Mesenchymal stem cell (in vitro differentiated cells and primary cell): ENCODE results near the gene TBC1D16.
"Not testable (repeated sequence)": the region's sequence is repeated elsewhere in the genome, so short reads cannot be mapped to it uniquely, and the experiment has no call there.

Experiments
- DNase-seq: peaks from one replicate; pipeline ENCODE4 v3.0.0-alpha.2; 2013
- H2AFZ ChIP-seq: one replicate; pipeline ENCODE4 v1.6.1; 2013; ENCODE audit warnings: low read depth, mild to moderate bottlenecking, control low read depth, inconsistent platforms, low read length, moderate library complexity
- H2AK5ac ChIP-seq: 2 replicates; pipeline ENCODE4 v1.6.1; 2013; ENCODE audit warnings: low read length, moderate library complexity, mild to moderate bottlenecking, inconsistent platforms; ENCODE audit not compliant: severe bottlenecking
- H2BK120ac ChIP-seq: one replicate; pipeline ENCODE4 v1.6.1; 2013; ENCODE audit warnings: low read depth, mild to moderate bottlenecking, inconsistent platforms, low read length, moderate library complexity
- H2BK12ac ChIP-seq, 2 experiments: one replicate each; pipeline ENCODE4 v1.6.1; 2013; ENCODE audit warnings: inconsistent platforms in 2 of 2, low read length in 2 of 2, mild to moderate bottlenecking in 2 of 2, moderate library complexity in 2 of 2, control low read depth in 1 of 2
- H2BK15ac ChIP-seq: one replicate; pipeline ENCODE4 v1.6.1; 2013; ENCODE audit warnings: mild to moderate bottlenecking, low read depth, inconsistent platforms; ENCODE audit not compliant: poor library complexity, severe bottlenecking
- H2BK5ac ChIP-seq: 2 replicates; pipeline ENCODE4 v1.6.1; 2013; ENCODE audit warnings: low read depth, mild to moderate bottlenecking, low read length, control low read depth, inconsistent platforms; ENCODE audit not compliant: poor library complexity, severe bottlenecking
- H3K14ac ChIP-seq, 2 experiments: one replicate each; pipeline ENCODE4 v1.6.1; 2013; ENCODE audit warnings: inconsistent platforms in 2 of 2, low read length in 2 of 2, control low read depth in 1 of 2, mild to moderate bottlenecking in 1 of 2, moderate library complexity in 1 of 2
- H3K18ac ChIP-seq, 2 experiments: one replicate each; pipeline ENCODE4 v1.6.1; 2013; ENCODE audit warnings: inconsistent platforms in 2 of 2, low read length in 2 of 2, control low read depth in 1 of 2, low read depth in 1 of 2, mild to moderate bottlenecking in 1 of 2
- H3K23ac ChIP-seq, 2 experiments: one replicate each; pipeline ENCODE4 v1.6.1; 2013; ENCODE audit warnings: inconsistent platforms in 2 of 2, low read length in 2 of 2, mild to moderate bottlenecking in 2 of 2, moderate library complexity in 2 of 2, control low read depth in 1 of 2
- H3K27ac ChIP-seq: 2 replicates; pipeline ENCODE4 v1.5.1; 2013; ENCODE audit warnings: mild to moderate bottlenecking, moderate library complexity, low read length, control low read depth, inconsistent platforms; ENCODE audit not compliant: poor library complexity, severe bottlenecking
- H3K27me3 ChIP-seq, 2 experiments: 2 replicates each; pipeline versions ENCODE4 v1.6.1 to v1.7.0; 2013; ENCODE audit warnings: low read length in 2 of 2, mild to moderate bottlenecking in 2 of 2, moderate library complexity in 2 of 2, control low read depth in 1 of 2, inconsistent platforms in 1 of 2; ENCODE audit not compliant: control insufficient read depth in 1 of 2, insufficient read depth in 1 of 2
- H3K36me3 ChIP-seq, 2 experiments: 2 replicates each; pipeline versions ENCODE4 v1.6.1 to v1.7.0; 2013; ENCODE audit warnings: low read length in 2 of 2, control low read depth in 1 of 2, inconsistent platforms in 1 of 2, low read depth in 1 of 2, mild to moderate bottlenecking in 1 of 2; ENCODE audit not compliant: insufficient read depth in 2 of 2, control insufficient read depth in 1 of 2
- H3K4ac ChIP-seq, 2 experiments: one replicate each; pipeline ENCODE4 v1.6.1; 2013; ENCODE audit warnings: inconsistent platforms in 2 of 2, low read length in 2 of 2, mild to moderate bottlenecking in 2 of 2, moderate library complexity in 2 of 2, control low read depth in 1 of 2, low read depth in 1 of 2
- H3K4me1 ChIP-seq: 2 replicates; pipeline ENCODE4 v1.6.1; 2013; ENCODE audit warnings: low read depth, low read length, control low read depth; ENCODE audit not compliant: control insufficient read depth, insufficient read depth
- H3K4me2 ChIP-seq: 2 replicates; pipeline ENCODE4 v1.6.1; 2013; ENCODE audit warnings: low read length, mild to moderate bottlenecking, inconsistent platforms; ENCODE audit not compliant: poor library complexity, severe bottlenecking
- H3K4me3 ChIP-seq, 2 experiments: 2 replicates each; pipeline versions ENCODE4 v1.5.1 to v1.7.0; 2013; ENCODE audit warnings: low read length in 2 of 2, mild to moderate bottlenecking in 2 of 2, control low read depth in 1 of 2, low read depth in 1 of 2; ENCODE audit not compliant: insufficient read depth in 1 of 2
- H3K79me1 ChIP-seq: replicated peaks from 2 replicates; pipeline ENCODE4 v1.6.1; 2013; ENCODE audit warnings: mild to moderate bottlenecking, control low read depth, low read length, inconsistent platforms; ENCODE audit not compliant: poor library complexity, severe bottlenecking
- H3K9ac ChIP-seq: 2 replicates; pipeline ENCODE4 v1.7.0; 2013; ENCODE audit warnings: mild to moderate bottlenecking, low read length, moderate library complexity
- H3K9me3 ChIP-seq: 2 replicates; pipeline ENCODE4 v1.7.0; 2013; ENCODE audit warnings: mild to moderate bottlenecking, low read length; ENCODE audit not compliant: control insufficient read depth
- H4K8ac ChIP-seq: one replicate; pipeline ENCODE4 v1.6.1; 2013; ENCODE audit warnings: inconsistent platforms, mild to moderate bottlenecking, low read length, moderate library complexity
- H4K91ac ChIP-seq: one replicate; pipeline ENCODE4 v1.6.1; 2013; ENCODE audit warnings: mild to moderate bottlenecking, low read length, inconsistent platforms
- WGBS: methylation state at CpG from one replicate; pipeline ENCODE4 v1.1.7; 2013; ENCODE audit warnings: mixed read lengths; 5-methylcytosine and 5-hydroxymethylcytosine counted together

TBC1D16 gene

GRCh38 chr17:80046709-80047108, 11.0 kb upstream of the TBC1D16 start:
- H3K27me3 ChIP-seq, H3K79me1 ChIP-seq, H3K9me3 ChIP-seq, H3K23ac ChIP-seq, H2BK5ac ChIP-seq, H2AFZ ChIP-seq, H2AK5ac ChIP-seq, H2BK15ac ChIP-seq, H3K9ac ChIP-seq, H4K91ac ChIP-seq, H3K4me2 ChIP-seq, H2BK12ac ChIP-seq, H3K4ac ChIP-seq, H3K18ac ChIP-seq, H3K4me3 ChIP-seq, DNase-seq, H3K27ac ChIP-seq, H4K8ac ChIP-seq, H3K14ac ChIP-seq, H2BK120ac ChIP-seq, H3K4me1 ChIP-seq: not testable (repeated sequence)
- peaks cover 18 to 43% of the 10 kb centered on the region in 2 experiments for H3K36me3 ChIP-seq
- WGBS, result 98% methylated on average over 9 of the region's 10 CpGs

- Histone ChIP-seq H3K9me3 (peaks cover 6% of the 10 kb centered on the region), H2BK120ac (no peak overlapping the region), H4K91ac (no peak overlapping the region), H3K9ac (no peak overlapping the region), H3K4me3 (no peak overlapping the region), H3K23ac (no peak overlapping the region), H3K4me2 (no peak overlapping the region), H3K18ac (no peak overlapping the region), H3K27me3 (no peaks in the 10 kb centered on the region), H2AFZ (no peak overlapping the region), H3K4ac (no peak overlapping the region), H3K27ac (no peak overlapping the region), H2AK5ac (no peak overlapping the region), H3K79me1 (no peaks in the 10 kb centered on the region), H3K36me3 (peaks cover 17 to 40% of the 10 kb centered on the region in 2 experiments), H4K8ac (no peak overlapping the region), H3K4me1 (no peaks in the 10 kb centered on the region), H2BK15ac (no peak overlapping the region), H3K14ac (no peak overlapping the region), H2BK5ac (no peak overlapping the region), H2BK12ac (no peak overlapping the region)
- no peak for DNase-seq
- WGBS, result 85% methylated on average over 4 of the region's 4 CpGs
These were observed 10.0 kb upstream of the TBC1D16 start for GRCh38 chr17:80045703-80046102.

- no peak overlapping the region for H2BK15ac ChIP-seq
- H3K4me2 ChIP-seq, result no peak overlapping the region
- no peak overlapping the region for H3K4me3 ChIP-seq
- H2BK120ac ChIP-seq, result no peak overlapping the region
- no peaks in the 10 kb centered on the region for H3K27me3 ChIP-seq
- no peak overlapping the region for H3K23ac ChIP-seq
- no peak overlapping the region for H3K9ac ChIP-seq
- no peaks in the 10 kb centered on the region for H3K4me1 ChIP-seq
- 89% methylated on average over 4 of the region's 6 CpGs for WGBS
- H2BK12ac ChIP-seq, result no peak overlapping the region
- no peak for DNase-seq
- H2BK5ac ChIP-seq, result no peak overlapping the region
- no peak overlapping the region for H4K91ac ChIP-seq
- H3K9me3 ChIP-seq, result peaks cover 6% of the 10 kb centered on the region
- H3K36me3 ChIP-seq, result peaks cover 11 to 32% of the 10 kb centered on the region in 2 experiments
- no peak overlapping the region for H4K8ac ChIP-seq
- H3K14ac ChIP-seq, result no peak overlapping the region
- no peak overlapping the region for H2AFZ ChIP-seq
- no peak overlapping the region for H3K18ac ChIP-seq
- H2AK5ac ChIP-seq, result no peak overlapping the region
- H3K79me1 ChIP-seq, result peaks cover 1% of the 10 kb centered on the region
- no peak overlapping the region for H3K4ac ChIP-seq
- no peak overlapping the region for H3K27ac ChIP-seq
These were observed 8.3 kb upstream of the TBC1D16 start for GRCh38 chr17:80043963-80044362.

- no peak overlapping the region for H3K27ac ChIP-seq
- peak overlapping the region; percentile 3 to 78 for H3K4ac ChIP-seq
- H3K27me3 ChIP-seq, result no peaks in the 10 kb centered on the region
- peak overlapping the region; percentile 90 to 95 for H3K4me3 ChIP-seq
- peaks cover 6% of the 10 kb centered on the region for H3K4me1 ChIP-seq
- H2AFZ ChIP-seq, result peak overlapping the region; percentile 96
- H3K79me1 ChIP-seq, result peaks cover 10% of the 10 kb centered on the region
- no peak overlapping the region for H2AK5ac ChIP-seq
- H3K18ac ChIP-seq, result peak overlapping the region; percentile 58 to 82
- DNase-seq, result peak; percentile 75
- peak overlapping the region; percentile 8 for H2BK15ac ChIP-seq
- peak overlapping the region in 1 of 2 experiments; percentile 90 for H2BK12ac ChIP-seq
- H4K91ac ChIP-seq, result peak overlapping the region; percentile 84
- no peaks in the 10 kb centered on the region for H3K9me3 ChIP-seq
- H2BK120ac ChIP-seq, result peak overlapping the region; percentile 15
- 2% methylated on average over 52 of the region's 52 CpGs for WGBS
- peak overlapping the region; percentile 100 for H3K4me2 ChIP-seq
- no peak overlapping the region for H2BK5ac ChIP-seq
- H4K8ac ChIP-seq, result peak overlapping the region; percentile 74
- H3K36me3 ChIP-seq, result peaks cover 11% of the 10 kb centered on the region in 2 experiments
- peak overlapping the region; percentile 98 for H3K9ac ChIP-seq
- peak overlapping the region in 1 of 2 experiments; percentile 50 for H3K23ac ChIP-seq
- H3K14ac ChIP-seq, result peak overlapping the region in 1 of 2 experiments; percentile 87
These were observed 1.2 kb upstream of the TBC1D16 start for GRCh38 chr17:80036715-80037477.
